ENCODE results near the gene CD86.

- TF ChIP-seq POLR2AphosphoS5 (IDR thresholded peaks at IDR 0.05; ENCODE audit: low read depth, low read length) (no peak), TAF1 (IDR thresholded peaks at IDR 0.05; ENCODE audit: borderline replicate concordance, insufficient read depth, low read length) (no peak), SIN3A (IDR thresholded peaks at IDR 0.05; ENCODE audit: borderline replicate concordance, insufficient read depth, low read length) (no peak), FOXP2 (optimal IDR thresholded peaks at IDR 0.05; ENCODE audit: borderline replicate concordance, extremely low read depth, extremely low read length, insufficient read depth) (no peak)
- TF ChIP-seq, protein P1, sequence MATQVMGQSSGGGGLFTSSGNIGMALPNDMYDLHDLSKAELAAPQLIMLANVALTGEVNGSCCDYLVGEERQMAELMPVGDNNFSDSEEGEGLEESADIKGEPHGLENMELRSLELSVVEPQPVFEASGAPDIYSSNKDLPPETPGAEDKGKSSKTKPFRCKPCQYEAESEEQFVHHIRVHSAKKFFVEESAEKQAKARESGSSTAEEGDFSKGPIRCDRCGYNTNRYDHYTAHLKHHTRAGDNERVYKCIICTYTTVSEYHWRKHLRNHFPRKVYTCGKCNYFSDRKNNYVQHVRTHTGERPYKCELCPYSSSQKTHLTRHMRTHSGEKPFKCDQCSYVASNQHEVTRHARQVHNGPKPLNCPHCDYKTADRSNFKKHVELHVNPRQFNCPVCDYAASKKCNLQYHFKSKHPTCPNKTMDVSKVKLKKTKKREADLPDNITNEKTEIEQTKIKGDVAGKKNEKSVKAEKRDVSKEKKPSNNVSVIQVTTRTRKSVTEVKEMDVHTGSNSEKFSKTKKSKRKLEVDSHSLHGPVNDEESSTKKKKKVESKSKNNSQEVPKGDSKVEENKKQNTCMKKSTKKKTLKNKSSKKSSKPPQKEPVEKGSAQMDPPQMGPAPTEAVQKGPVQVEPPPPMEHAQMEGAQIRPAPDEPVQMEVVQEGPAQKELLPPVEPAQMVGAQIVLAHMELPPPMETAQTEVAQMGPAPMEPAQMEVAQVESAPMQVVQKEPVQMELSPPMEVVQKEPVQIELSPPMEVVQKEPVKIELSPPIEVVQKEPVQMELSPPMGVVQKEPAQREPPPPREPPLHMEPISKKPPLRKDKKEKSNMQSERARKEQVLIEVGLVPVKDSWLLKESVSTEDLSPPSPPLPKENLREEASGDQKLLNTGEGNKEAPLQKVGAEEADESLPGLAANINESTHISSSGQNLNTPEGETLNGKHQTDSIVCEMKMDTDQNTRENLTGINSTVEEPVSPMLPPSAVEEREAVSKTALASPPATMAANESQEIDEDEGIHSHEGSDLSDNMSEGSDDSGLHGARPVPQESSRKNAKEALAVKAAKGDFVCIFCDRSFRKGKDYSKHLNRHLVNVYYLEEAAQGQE (IDR thresholded peaks at IDR 0.05; ENCODE audit: insufficient read depth in 1 of 2, low read depth in 2 of 2, low read length in 2 of 2) = no peak
These were observed 29.9 kb upstream of the CD86 start for GRCh38 chr3:122025296-122025695.
